Measurements from ENCODE around the gene CACNG8.

- no peak for TF ChIP-seq CTCF (IDR thresholded peaks at IDR 0.05)
- TF ChIP-seq POLR2A (IDR thresholded peaks at IDR 0.05), result no peak
Observed at GRCh38 chr19:53947624-53948023, 15.1 kb upstream of the CACNG8 start.
